SW480 (cell line): Measurements from ENCODE around the gene POLQ.
"Not testable (repeated sequence)": the region's sequence is repeated elsewhere in the genome, so short reads cannot be mapped to it uniquely, and the experiment has no call there.

Experiments
- DNase-seq: peaks from one replicate; pipeline ENCODE4 v3.0.0-alpha.2; 2016; ENCODE audit warnings: low spot score

POLQ gene

DNA sequence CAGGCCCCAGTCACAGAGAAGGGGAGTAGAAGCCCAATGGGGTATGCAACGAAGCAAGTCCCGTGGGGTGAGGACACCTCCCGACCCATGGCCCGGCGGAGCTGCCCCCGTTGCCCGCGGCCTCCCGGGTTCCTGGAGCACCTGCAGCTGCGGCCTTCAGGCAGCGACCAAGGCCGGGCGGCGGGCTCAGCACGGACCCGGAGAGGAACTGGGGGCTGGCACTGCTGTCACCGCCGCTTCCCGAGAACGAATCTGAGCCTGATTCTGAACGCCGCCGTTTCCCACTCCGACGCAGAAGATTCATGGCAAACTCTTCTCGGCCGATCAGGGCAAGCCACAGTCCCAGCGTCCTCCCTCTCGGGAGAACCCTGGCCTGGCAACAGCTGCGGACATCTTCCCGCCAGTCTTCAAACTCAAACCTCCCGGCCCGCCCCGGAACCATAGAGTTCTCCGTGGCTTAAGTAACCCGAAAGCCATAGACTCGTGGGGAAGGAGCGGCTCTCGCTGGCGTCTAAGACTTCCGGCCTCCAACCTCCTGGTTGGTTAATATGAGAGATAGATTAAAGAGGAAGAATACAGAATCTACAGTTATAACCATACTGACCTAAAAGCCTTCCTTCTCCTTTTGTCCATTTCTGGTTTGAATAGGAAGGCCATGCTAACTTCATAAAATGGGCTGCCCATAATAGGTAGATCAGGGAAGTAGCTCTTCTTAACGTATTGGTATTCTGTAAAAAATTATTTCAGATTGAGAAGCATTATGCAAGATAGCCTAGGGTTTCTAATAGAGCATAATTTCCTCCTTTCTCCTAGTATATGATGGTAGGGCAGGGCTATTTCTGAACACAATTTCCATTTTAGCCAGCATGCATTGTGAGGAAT is at the start of gene POLQ:
Gene POLQ (minus strand): TSS at position 415 of the 882 bp plus-strand sequence. CDS start 111 bp downstream, at position 304.
- DNase-seq: peak; percentile 93

DNA sequence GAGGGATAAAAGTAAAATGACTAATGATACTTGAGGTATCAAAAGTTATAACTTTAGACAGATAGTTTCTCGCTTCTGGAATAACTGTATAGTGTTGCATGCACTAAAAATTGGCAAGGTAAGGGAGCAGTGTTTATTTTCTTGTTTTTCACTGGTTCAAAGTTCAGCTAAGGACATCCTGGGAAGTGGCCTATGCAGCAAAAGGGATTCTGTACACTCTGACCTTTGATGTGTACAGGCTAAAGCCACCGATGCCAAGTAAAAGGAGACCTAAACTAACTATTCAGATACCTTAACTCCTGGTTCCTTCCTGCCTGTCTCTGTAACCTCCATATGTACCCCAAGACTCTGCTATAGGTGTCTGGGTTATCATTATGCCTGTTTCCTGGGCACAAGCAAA is 49.1 kb upstream of the POLQ start:
- no peak for DNase-seq

GRCh38 chr3:121593806-121594205 is 48.0 kb upstream of the POLQ start:
- not testable (repeated sequence) for DNase-seq

GRCh38 chr3:121592856-121593702 is 47.3 kb upstream of the POLQ start, which contains the start of gene FBXO40:
TSS of gene FBXO40 (plus strand) at chr3:121593379. CDS start at chr3:121620576, 27,197 bp downstream.
- DNase-seq: no peak

DNA sequence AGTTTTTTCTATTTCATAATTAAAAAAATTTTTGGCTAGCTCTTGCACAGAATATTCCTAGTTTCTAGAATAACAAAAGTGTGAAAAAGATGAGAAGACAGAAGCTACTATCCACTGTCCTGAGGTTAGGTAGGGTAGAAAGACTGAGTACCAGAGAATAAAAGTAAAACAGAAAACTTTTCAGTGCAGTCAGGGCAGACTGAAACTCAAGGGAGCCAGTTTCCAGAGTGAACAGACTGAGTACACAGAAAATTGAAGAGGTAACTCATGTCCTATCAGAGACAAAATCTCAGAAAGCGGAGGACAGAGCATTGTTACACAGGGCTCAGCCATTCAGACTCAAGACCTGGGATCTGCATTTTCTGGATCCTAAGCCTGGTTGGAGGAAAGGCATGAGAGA is 38.6 kb upstream of the POLQ start:
- no peak for DNase-seq

DNA sequence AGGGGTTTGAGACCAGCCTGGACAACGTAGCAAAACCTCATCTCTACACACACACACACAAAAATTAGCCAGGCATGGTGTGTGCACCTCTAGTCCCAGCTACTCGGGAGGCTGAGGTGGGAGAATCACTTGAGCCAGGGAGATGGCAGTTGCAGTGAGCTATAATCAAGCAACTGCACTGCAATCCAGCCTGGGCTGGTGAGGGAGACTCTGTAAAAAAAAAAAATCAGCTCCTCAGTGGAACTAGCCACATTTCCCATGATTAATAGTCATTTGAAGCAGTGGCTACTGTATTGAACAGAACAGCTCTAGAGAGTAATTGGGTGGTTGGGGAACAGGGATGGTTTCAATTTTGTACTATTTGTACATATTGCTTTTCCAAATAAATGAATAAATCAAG is 35.9 kb upstream of the POLQ start:
- no peak for DNase-seq

DNA sequence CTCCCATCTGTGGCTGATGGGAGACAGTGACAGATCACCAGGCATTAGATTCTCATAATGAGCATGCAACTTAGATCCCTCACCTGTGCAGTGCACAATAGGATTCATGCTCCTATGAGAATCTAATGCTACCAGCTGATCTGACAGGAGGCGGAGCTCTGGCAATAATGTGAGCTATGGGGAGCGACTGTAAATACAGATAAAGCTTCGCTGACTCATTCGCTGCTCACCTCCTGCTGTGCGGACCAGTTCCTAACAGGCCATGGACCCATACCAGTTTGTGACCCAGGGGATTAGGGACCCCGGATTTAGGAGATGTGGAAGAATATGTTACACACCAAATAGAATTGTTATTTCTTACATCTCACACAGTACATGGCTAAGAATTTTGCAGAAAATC is 28.7 kb upstream of the POLQ start:
- peak; percentile 50 for DNase-seq

- no peak for DNase-seq
These were observed 21.9 kb upstream of the POLQ start, which contains the start of gene ARGFX for GRCh38 chr3:121567649-121568048. TSS of gene ARGFX (plus strand) at chr3:121567949. CDS start at chr3:121570714, 2,765 bp downstream.

DNA sequence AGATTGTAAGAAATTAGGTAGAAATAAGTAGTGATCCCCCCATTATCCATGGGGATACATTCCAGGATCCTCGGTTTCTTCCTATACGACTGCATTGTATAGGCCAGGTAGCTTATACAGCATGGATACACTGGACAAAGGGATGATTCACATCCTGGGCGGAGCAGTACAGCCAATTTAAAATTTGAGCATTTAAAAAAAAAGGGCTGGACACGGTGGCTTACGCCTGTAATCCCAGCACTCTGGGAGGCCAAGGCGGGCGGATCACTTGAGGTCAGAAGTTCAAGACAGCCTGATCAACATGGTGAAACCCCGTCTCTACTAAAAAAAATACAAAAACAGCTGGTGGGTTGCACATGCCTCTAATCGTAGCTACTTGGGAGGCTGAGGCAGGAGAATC is 21.0 kb upstream of the POLQ start:
- DNase-seq: no peak

GRCh38 chr3:121562148-121562547 is 16.4 kb upstream of the POLQ start:
- DNase-seq: no peak

GRCh38 chr3:121557426-121557934 is 11.7 kb upstream of the POLQ start:
- DNase-seq: no peak

- no peak for DNase-seq
These were observed 7.0 kb upstream of the POLQ start for GRCh38 chr3:121552797-121553196.

DNA sequence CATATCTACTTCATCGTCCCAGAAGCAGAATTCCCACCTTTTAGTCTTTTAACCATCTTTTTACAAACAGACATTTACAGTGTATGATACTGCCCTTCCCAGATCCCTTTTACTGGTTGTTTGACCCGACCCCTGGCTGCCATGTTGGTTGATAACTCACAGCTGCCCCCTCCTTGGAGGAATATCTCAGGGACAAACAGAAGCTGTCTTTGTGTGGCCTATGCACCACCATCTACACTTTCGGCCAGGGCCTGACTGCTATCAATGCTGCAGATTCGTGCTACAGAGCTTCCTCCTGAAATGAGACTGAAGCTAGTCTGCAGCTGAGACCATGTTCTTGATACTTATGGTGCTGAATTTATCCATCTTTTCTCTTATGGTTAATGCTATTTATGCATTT is 6.6 kb upstream of the POLQ start:
- DNase-seq: no peak

DNA sequence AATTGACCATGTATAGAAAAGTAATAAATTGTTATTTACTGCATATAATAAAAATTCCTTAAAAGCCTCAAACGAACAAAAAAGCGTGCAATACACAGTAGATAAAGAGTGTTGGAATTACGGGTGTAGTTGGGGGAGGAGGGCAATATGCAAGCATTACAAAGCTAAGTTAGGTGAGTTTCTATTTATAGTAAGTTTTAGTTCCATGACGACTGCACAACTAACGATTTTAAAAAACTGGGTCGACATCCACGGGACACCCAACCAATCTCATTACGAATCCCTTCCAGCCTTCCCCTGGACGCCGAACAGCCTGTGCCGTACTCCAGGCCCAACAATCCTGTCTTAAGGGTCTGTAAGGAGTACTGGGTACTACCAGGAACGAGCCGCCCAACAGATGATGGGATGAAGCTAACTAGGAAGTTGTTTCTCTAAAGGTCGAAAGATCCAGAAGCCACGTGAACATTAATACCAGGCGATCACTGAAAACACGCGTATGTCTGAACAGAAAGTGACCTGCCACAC is 677 bp downstream of the POLQ start:
- DNase-seq: peak; percentile 34

- no peak for DNase-seq
These were observed 2.9 kb downstream of the POLQ start for GRCh38 chr3:121542924-121543323.

- no peak for DNase-seq
These were observed 14.5 kb downstream of the POLQ start for GRCh38 chr3:121531269-121531668.

DNA sequence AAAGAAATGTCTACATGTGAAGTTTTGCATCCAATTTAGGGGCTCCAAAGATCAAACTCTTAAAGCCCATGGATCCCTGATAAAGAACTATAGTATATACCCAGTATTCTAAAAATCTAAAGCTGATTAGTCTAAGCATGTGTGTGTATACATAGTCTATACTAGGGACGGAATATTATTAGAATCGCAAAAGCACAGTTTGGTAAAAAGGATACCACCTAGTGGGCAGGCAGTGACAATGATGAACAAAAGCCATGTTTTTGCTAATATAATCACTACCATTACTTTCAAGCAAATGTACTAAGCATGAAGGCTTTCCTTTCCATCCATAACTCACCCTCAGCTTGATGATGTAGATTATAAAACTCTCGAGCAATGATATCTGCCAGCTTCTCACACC is 16.5 kb downstream of the POLQ start:
- no peak for DNase-seq

- DNase-seq: no peak
These were observed 25.3 kb downstream of the POLQ start for GRCh38 chr3:121520510-121520909.

- DNase-seq: no peak
These were observed 27.7 kb downstream of the POLQ start for GRCh38 chr3:121517953-121518655.

DNA sequence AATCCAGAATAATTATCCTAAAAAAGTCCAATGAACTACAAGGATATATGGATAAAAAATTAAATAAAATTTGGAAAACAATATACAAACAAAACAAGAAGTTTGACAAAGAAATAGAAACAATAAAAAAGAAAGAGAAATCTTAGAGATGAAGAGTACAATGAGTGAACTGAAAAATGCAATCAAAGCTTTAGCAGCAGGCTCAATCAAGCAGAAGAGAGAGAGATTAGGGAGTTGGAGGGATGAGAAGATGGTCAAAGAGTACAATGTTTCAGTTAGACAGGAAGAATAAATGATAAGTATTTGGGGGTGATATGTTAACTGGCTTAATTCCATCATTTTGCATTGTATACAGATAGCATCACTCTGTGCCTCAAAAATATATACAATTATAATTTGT is 29.9 kb downstream of the POLQ start:
- DNase-seq: no peak

DNA sequence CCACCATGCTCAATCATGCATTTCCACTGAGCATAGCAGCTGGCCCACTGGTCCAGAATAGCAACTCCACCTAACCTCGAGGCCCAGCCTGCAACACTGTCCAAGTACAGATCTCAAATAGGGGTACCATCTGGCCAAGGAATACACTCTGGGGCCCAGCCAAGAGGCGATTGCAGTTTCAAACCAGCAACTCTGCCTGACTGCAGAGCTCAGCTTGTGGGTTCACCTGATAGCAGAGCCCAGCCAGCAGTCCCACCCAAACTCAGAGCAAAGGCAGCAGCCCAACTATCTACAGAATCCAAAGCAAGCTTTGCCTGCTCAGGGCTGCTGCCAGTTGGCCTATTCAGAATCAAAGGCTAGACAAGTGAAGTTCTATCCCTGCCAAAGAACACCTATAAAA is 30.5 kb downstream of the POLQ start:
- DNase-seq: no peak

DNA sequence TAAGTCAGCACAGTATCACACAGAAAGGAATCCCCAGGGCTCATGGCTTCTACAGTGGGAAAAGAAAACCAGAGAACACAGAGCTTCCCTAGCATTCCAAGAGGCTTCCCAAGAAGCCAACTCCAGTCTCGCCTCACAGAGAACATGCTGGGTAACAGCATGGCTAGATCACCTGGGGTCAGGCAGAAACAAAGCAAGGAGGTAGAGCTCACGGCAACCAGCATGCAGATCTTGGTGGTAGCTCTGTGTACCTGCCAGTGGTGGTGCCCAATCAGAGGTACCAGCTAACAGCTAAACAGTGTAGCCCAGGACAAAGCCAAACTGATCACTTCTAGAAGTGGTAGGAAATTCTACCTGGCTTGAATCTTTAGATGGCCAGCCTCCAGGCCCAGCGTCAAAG is 31.3 kb downstream of the POLQ start:
- no peak for DNase-seq
